ENCODE results near the gene KCNC1. TPM values are rescaled to one million over a fixed set of nuclear protein-coding genes. Genes with fewer than 3 reads are reported as not detected.

KCNC1 gene
- total and polyA plus RNA-seq, 2 donors (not counting 1 experiment from before 2014, with no cell fraction given): under 0.01 TPM; not detected in 1

- H3K4me2 ChIP-seq (ENCODE audit: extremely low read depth, insufficient read depth, low read length): no peak overlapping the region
- no peak overlapping the region for H2AFZ ChIP-seq (ENCODE audit: low read length)
- H3K4me3 ChIP-seq (replicated peaks in 1 of 4; ENCODE audit: control extremely low read depth in 1 of 4, insufficient read depth in 1 of 4, low read depth in 3 of 4, low read length in 4 of 4): no peak overlapping the region
- no peaks in the 10 kb centered on the region for H4K20me1 ChIP-seq (ENCODE audit: control insufficient read depth, extremely low read depth, insufficient read depth, low read length)
- H3K9me3 ChIP-seq (ENCODE audit: control insufficient read depth, insufficient read depth, low read depth, low read length): no peaks in the 10 kb centered on the region
- no peak for TF ChIP-seq EZH2 (IDR thresholded peaks at IDR 0.05; ENCODE audit: low read length, missing control alignments)
- no peak for TF ChIP-seq CTCF (conservative IDR thresholded peaks at IDR 0.05 in 1 of 2, IDR thresholded peaks at IDR 0.05 in 1 of 2; ENCODE audit: low read depth in 1 of 2, low read length in 2 of 2)
- DNase-seq (ENCODE audit: low read depth in 2 of 2): no peak
- H3K27ac ChIP-seq (ENCODE audit: insufficient read depth, low read length): no peak overlapping the region
- H3K4me1 ChIP-seq (ENCODE audit: control insufficient read depth, extremely low read depth, insufficient read depth, low read length): peaks cover 7% of the 10 kb centered on the region
- H3K9ac ChIP-seq (ENCODE audit: insufficient read depth, low read length): no peak overlapping the region
- H3K79me2 ChIP-seq (ENCODE audit: control insufficient read depth, insufficient read depth, low read length): no peaks in the 10 kb centered on the region
- H3K27me3 ChIP-seq (ENCODE audit: control insufficient read depth, insufficient read depth, low read length): no peaks in the 10 kb centered on the region
- H3K36me3 ChIP-seq (ENCODE audit: control insufficient read depth, insufficient read depth, low read length): no peaks in the 10 kb centered on the region
Measured at GRCh38 chr11:17791144-17791543, 56.6 kb downstream of the KCNC1 start.

GRCh38 chr11:17792161-17792560 lies 57.6 kb downstream of the KCNC1 start:
- H3K4me1 ChIP-seq (ENCODE audit: control insufficient read depth, extremely low read depth, insufficient read depth, low read length): peaks cover 4% of the 10 kb centered on the region
- no peak overlapping the region for H3K27ac ChIP-seq (ENCODE audit: insufficient read depth, low read length)
- no peak overlapping the region for H3K9ac ChIP-seq (ENCODE audit: insufficient read depth, low read length)
- H2AFZ ChIP-seq (ENCODE audit: low read length): no peak overlapping the region
- no peak for DNase-seq (ENCODE audit: low read depth in 2 of 2)
- no peaks in the 10 kb centered on the region for H3K36me3 ChIP-seq (ENCODE audit: control insufficient read depth, insufficient read depth, low read length)
- H3K4me3 ChIP-seq (replicated peaks in 1 of 4; ENCODE audit: control extremely low read depth in 1 of 4, insufficient read depth in 1 of 4, low read depth in 3 of 4, low read length in 4 of 4): no peak overlapping the region
- H3K4me2 ChIP-seq (ENCODE audit: extremely low read depth, insufficient read depth, low read length): no peak overlapping the region
- no peak for TF ChIP-seq CTCF (conservative IDR thresholded peaks at IDR 0.05 in 1 of 2, IDR thresholded peaks at IDR 0.05 in 1 of 2; ENCODE audit: low read depth in 1 of 2, low read length in 2 of 2)
- no peak for TF ChIP-seq EZH2 (IDR thresholded peaks at IDR 0.05; ENCODE audit: low read length, missing control alignments)
- no peaks in the 10 kb centered on the region for H3K27me3 ChIP-seq (ENCODE audit: control insufficient read depth, insufficient read depth, low read length)
- no peaks in the 10 kb centered on the region for H3K79me2 ChIP-seq (ENCODE audit: control insufficient read depth, insufficient read depth, low read length)
- H4K20me1 ChIP-seq (ENCODE audit: control insufficient read depth, extremely low read depth, insufficient read depth, low read length): no peaks in the 10 kb centered on the region
- H3K9me3 ChIP-seq (ENCODE audit: control insufficient read depth, insufficient read depth, low read depth, low read length): no peaks in the 10 kb centered on the region

- Histone ChIP-seq H3K9me3 (ENCODE audit: control insufficient read depth, insufficient read depth, low read depth, low read length) (no peaks in the 10 kb centered on the region), H3K36me3 (ENCODE audit: control insufficient read depth, insufficient read depth, low read length) (no peaks in the 10 kb centered on the region), H3K4me1 (ENCODE audit: control insufficient read depth, extremely low read depth, insufficient read depth, low read length) (no peaks in the 10 kb centered on the region), H3K9ac (ENCODE audit: insufficient read depth, low read length) (no peak overlapping the region), H3K79me2 (ENCODE audit: control insufficient read depth, insufficient read depth, low read length) (no peaks in the 10 kb centered on the region), H3K27me3 (ENCODE audit: control insufficient read depth, insufficient read depth, low read length) (no peaks in the 10 kb centered on the region), H3K4me3 (replicated peaks in 1 of 4; ENCODE audit: control extremely low read depth in 1 of 4, insufficient read depth in 1 of 4, low read depth in 3 of 4, low read length in 4 of 4) (no peak overlapping the region), H2AFZ (ENCODE audit: low read length) (no peak overlapping the region), H4K20me1 (ENCODE audit: control insufficient read depth, extremely low read depth, insufficient read depth, low read length) (no peaks in the 10 kb centered on the region), H3K4me2 (ENCODE audit: extremely low read depth, insufficient read depth, low read length) (no peak overlapping the region), H3K27ac (ENCODE audit: insufficient read depth, low read length) (no peak overlapping the region)
- DNase-seq (ENCODE audit: low read depth in 2 of 2): no peak
- TF ChIP-seq CTCF (conservative IDR thresholded peaks at IDR 0.05 in 1 of 2, IDR thresholded peaks at IDR 0.05 in 1 of 2; ENCODE audit: low read depth in 1 of 2, low read length in 2 of 2) (no peak), EZH2 (IDR thresholded peaks at IDR 0.05; ENCODE audit: low read length, missing control alignments) (no peak)
Measured at GRCh38 chr11:17793642-17794170, 59.1 kb downstream of the KCNC1 start.
